HCT116 (cell line): Measurements from ENCODE around the gene OTOG.

Experiments
- CBX3 ChIP-seq: IDR thresholded peaks from 2 replicates; pipeline ENCODE4 v1.6.1; 2012; ENCODE audit warnings: low read depth
- CTCF ChIP-seq, 3 experiments: fragments of 200-600 bp in 1 of 3; sonication (generic) in 1 of 3; IDR thresholded peaks in 2 of 3; conservative IDR thresholded peaks in 1 of 3; 2 replicates each; pipeline ENCODE4 v1.5.1; 2012 to 2017; ENCODE audit warnings: low read depth in 2 of 3, low read length in 2 of 3, antibody characterized with exemption in 1 of 3, borderline replicate concordance in 1 of 3, control low read depth in 1 of 3, mild to moderate bottlenecking in 1 of 3, mixed read lengths in 1 of 3, mixed run types in 1 of 3, moderate library complexity in 1 of 3; ENCODE audit not compliant: insufficient read depth in 1 of 3
- EGR1 ChIP-seq: IDR thresholded peaks from 2 replicates; pipeline ENCODE4 v1.6.1; 2012; ENCODE audit warnings: low read depth
- EZH2phosphoT487 ChIP-seq: fragments of 200-600 bp; IDR thresholded peaks from 2 replicates; pipeline ENCODE4 v1.6.1; 2018; ENCODE audit warnings: antibody characterized with exemption, borderline replicate concordance
- JUND ChIP-seq: IDR thresholded peaks from 2 replicates; pipeline ENCODE4 v1.6.1; 2012
- POLR2A ChIP-seq: IDR thresholded peaks from 2 replicates; pipeline ENCODE4 v1.7.0; 2011; ENCODE audit warnings: borderline replicate concordance; ENCODE audit not compliant: insufficient read depth, insufficient read length; ENCODE audit errors: extremely low read depth
- POLR2AphosphoS5 ChIP-seq: IDR thresholded peaks from 2 replicates; pipeline ENCODE4 v1.6.1; 2011; ENCODE audit warnings: mild to moderate bottlenecking, low read depth, low read length, moderate library complexity
- YY1 ChIP-seq: IDR thresholded peaks from 2 replicates; pipeline ENCODE4 v1.6.1; 2011; ENCODE audit warnings: low read length, low read depth, moderate library complexity, mild to moderate bottlenecking; ENCODE audit not compliant: insufficient replicate concordance; ENCODE audit errors: extremely low read depth

DNA sequence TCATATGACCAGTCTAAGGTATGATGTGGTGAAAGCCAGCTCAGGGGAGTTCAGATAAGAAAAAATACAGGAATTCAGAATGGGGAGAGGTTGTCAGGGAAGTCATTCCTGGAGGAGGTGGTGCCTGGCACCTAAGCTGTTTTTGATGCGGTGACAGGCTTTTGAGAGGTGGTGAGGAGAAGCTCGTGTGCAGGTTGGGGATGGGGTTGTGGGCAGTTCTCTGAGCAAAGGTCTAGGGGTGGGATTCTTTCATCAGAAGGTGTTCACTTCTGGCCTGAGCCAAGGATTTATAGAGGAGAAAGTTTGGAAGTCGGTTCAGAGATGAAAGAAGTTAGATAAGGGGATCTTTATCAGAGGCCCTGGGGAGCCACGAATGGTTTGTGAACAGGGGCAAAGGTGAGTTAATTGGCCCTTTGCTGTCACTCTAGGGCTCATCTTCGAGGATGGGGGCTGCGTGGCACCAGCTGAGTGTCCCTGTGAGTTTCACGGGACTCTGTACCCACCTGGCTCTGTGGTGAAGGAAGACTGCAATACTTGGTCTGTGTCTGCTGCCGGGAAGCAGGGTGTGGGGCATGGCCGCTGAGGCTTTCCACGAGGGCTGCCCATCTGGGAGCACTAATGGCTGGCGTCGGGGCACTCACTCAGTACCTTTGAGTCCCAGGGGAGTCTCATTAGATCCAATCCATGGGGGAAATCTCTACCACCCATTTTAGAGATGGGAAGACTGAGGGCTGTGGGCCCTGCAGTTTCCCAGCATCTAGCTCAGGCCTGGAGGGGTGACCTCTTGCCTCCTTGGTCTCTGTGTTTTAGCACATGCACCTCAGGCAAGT is 13.4 kb downstream of the OTOG start:
- TF ChIP-seq CBX3: no peak
- no peak for TF ChIP-seq CTCF (IDR thresholded peaks at IDR 0.05 in 2 of 3, conservative IDR thresholded peaks at IDR 0.05 in 1 of 3; ENCODE audit: borderline replicate concordance in 1 of 3, insufficient read depth in 1 of 3, low read depth in 2 of 3, low read length in 2 of 3)
- TF ChIP-seq EZH2phosphoT487: no peak
- TF ChIP-seq YY1: no peak
- TF ChIP-seq POLR2AphosphoS5: no peak
- TF ChIP-seq POLR2A: no peak
- TF ChIP-seq EGR1: no peak
- no peak for TF ChIP-seq JUND
